NB4 (cell line): ENCODE data around the gene NAA10.

Source experiments
- DNase-seq: peaks from one replicate; pipeline ENCODE4 v3.0.0; 2010; ENCODE audit warnings: low read depth
- H3K4me3 ChIP-seq: one replicate; pipeline ENCODE4 v1.5.1; 2011; ENCODE audit warnings: mild to moderate bottlenecking, low read depth, low read length, moderate library complexity
- MYC ChIP-seq: IDR thresholded peaks from 2 replicates; pipeline ENCODE4 v1.6.1; 2011; ENCODE audit warnings: low read depth, low read length
- POLR2A ChIP-seq: IDR thresholded peaks from 2 replicates; pipeline ENCODE4 v1.6.1; 2011; ENCODE audit warnings: mild to moderate bottlenecking; ENCODE audit not compliant: insufficient read length; ENCODE audit errors: extremely low read depth
- TF ChIP-seq, protein P1 (sequence below): IDR thresholded peaks from 2 replicates; pipeline ENCODE4 v1.6.1; 2011; ENCODE audit warnings: low read depth, low read length
- TF ChIP-seq, protein P2 (sequence below): IDR thresholded peaks from one replicate; pipeline ENCODE4 v1.5.1; 2012; ENCODE audit warnings: low read depth, low read length

Gene NAA10

GRCh38 chrX:153941336-153942252, 6.8 kb upstream of the NAA10 start:
- no peak for DNase-seq
- TF ChIP-seq, protein P1, sequence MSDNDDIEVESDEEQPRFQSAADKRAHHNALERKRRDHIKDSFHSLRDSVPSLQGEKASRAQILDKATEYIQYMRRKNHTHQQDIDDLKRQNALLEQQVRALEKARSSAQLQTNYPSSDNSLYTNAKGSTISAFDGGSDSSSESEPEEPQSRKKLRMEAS = no peak
- TF ChIP-seq POLR2A (no peak), MYC (no peak)
- TF ChIP-seq, protein P2, sequence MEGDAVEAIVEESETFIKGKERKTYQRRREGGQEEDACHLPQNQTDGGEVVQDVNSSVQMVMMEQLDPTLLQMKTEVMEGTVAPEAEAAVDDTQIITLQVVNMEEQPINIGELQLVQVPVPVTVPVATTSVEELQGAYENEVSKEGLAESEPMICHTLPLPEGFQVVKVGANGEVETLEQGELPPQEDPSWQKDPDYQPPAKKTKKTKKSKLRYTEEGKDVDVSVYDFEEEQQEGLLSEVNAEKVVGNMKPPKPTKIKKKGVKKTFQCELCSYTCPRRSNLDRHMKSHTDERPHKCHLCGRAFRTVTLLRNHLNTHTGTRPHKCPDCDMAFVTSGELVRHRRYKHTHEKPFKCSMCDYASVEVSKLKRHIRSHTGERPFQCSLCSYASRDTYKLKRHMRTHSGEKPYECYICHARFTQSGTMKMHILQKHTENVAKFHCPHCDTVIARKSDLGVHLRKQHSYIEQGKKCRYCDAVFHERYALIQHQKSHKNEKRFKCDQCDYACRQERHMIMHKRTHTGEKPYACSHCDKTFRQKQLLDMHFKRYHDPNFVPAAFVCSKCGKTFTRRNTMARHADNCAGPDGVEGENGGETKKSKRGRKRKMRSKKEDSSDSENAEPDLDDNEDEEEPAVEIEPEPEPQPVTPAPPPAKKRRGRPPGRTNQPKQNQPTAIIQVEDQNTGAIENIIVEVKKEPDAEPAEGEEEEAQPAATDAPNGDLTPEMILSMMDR = no peak
- no peak overlapping the region for H3K4me3 ChIP-seq

DNA sequence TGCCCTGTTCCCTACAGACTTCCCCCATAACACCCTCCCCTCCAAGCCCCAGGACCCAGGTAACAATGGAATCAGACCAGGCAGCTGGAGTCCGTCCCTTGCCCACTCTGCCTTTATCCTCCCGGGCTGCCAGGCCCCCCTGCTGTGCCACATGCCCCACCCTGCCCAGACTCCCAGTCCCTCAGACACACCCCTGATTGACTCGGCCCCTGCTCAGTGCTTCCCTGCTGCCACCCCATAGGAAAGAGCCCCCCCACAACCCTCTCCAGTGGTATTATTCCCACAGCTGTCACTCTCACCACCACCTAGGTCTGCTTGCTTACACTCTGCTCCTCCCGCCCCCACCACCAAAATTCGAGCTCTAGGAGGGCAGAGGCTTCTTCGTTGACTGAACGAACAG, 4.7 kb upstream of the NAA10 start:
- no peak for DNase-seq
- no peak overlapping the region for H3K4me3 ChIP-seq
- TF ChIP-seq, protein P1 = no peak
- no peak for TF ChIP-seq POLR2A
- TF ChIP-seq, protein P2 = no peak
- no peak for TF ChIP-seq MYC

DNA sequence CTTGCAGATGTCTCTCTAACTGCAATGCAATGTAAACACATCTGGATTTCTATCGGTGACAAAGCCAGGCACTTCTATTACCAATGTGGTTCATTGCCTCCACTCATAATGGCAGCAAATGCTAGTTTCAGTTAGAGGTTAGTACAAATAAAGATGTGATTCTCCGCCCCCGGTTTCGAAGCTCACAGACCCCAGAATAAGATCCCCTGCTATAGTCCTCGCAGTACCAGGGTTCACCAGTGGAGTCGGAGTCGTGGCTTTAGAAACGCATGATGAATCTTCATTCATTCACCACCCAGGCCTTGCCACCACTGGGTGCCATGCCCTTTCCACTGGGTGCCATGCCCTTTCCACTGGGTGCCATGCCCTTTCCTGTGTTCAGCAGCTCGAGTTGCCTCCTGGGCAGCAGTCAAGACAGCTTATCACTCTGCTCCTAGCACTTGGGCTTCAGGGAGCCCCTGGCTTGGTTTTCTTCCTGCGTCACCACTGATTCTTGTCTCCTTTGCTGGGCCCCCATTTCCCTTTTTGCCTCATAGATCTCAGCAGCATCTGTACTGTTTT, 3.5 kb upstream of the NAA10 start:
- DNase-seq = no peak
- TF ChIP-seq POLR2A (no peak), MYC (no peak)
- TF ChIP-seq, protein P2 = no peak
- TF ChIP-seq, protein P1 = no peak

GRCh38 chrX:153937056-153937455, 2.2 kb upstream of the NAA10 start:
- TF ChIP-seq MYC (no peak), POLR2A (no peak)
- TF ChIP-seq, protein P2 = no peak
- TF ChIP-seq, protein P1 = no peak
- no peak for DNase-seq
- no peak overlapping the region for H3K4me3 ChIP-seq

More for the DNA sequence above, 3.5 kb upstream of the NAA10 start:
- no peak overlapping the region for H3K4me3 ChIP-seq

GRCh38 chrX:153935326-153935851, 552 bp upstream of the NAA10 start:
- peak; percentile 85 for TF ChIP-seq MYC
- TF ChIP-seq, protein P2 = no peak
- TF ChIP-seq, protein P1 = peak; percentile 79
- TF ChIP-seq POLR2A = no peak
- peak overlapping the region; percentile 47 for H3K4me3 ChIP-seq
- DNase-seq = no peak
